Suprapubic skin (tissue), 4 donors: ENCODE measurements around the gene EIF2AK2.

ENCODE experiments used
- CTCF ChIP-seq, 2 donors: fragments of 200-600 bp in 1 of 2; fragments of 450-650 bp in 1 of 2; sonication (generic) in 1 of 2; IDR thresholded peaks; one replicate each; pipeline ENCODE4 v1.5.1; 2016 to 2019; ENCODE audit warnings: antibody characterized with exemption in 2 of 2, mild to moderate bottlenecking in 1 of 2, moderate library complexity in 1 of 2
- EP300 ChIP-seq: sonication (generic); formaldehyde crosslinking; IDR thresholded peaks from one replicate; pipeline ENCODE4 v1.6.1; 2017; ENCODE audit warnings: antibody characterized with exemption
- POLR2A ChIP-seq, 2 donors: fragments of 450-650 bp; IDR thresholded peaks; one replicate each; pipeline ENCODE4 v1.6.1; 2017; ENCODE audit warnings: antibody characterized with exemption in 2 of 2, mild to moderate bottlenecking in 2 of 2, moderate library complexity in 2 of 2
- POLR2AphosphoS5 ChIP-seq, 3 donors: sonication (generic); formaldehyde crosslinking; IDR thresholded peaks; one replicate each; pipeline ENCODE4 v1.6.1; 2017; ENCODE audit warnings: antibody characterized with exemption in 3 of 3

DNA sequence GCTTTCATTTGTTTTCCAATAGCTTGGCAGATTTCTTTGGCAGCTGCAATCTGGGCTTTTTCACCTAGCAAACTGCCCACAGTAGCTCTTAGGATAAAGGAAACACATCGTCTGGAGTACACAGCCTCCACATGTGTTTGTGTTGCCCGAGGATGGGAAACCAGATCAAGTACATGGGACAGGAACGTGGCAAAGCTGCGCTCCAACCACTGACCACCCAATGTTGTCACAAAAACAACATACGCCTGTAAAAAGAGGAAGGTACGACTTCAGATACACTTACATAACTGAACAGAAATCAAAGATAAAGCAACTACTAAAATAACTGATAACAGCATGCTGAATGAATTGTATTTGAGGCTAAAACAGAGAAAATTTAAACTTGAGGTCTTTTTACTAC lies 88.1 kb downstream of the EIF2AK2 start:
- TF ChIP-seq CTCF (IDR thresholded peaks at IDR 0.05) (no peak), POLR2AphosphoS5 (IDR thresholded peaks at IDR 0.05) (no peak), EP300 (no peak), POLR2A (IDR thresholded peaks at IDR 0.05) (no peak)
